IMR-90 (cell line): ENCODE data around the gene VPS13C.

Experiments
- BHLHE40 ChIP-seq: fragments of 150-350 bp; IDR thresholded peaks from 2 replicates; pipeline ENCODE4 v1.6.1; 2016; ENCODE audit warnings: mild to moderate bottlenecking, low read depth, low read length
- CEBPB ChIP-seq: IDR thresholded peaks from 2 replicates; pipeline ENCODE4 v1.6.1; 2012; ENCODE audit warnings: low read depth, low read length, improper control_type of control experiment
- CTCF ChIP-seq: conservative IDR thresholded peaks from 2 replicates; pipeline ENCODE4 v1.5.1; 2012; ENCODE audit warnings: mild to moderate bottlenecking, low read depth, low read length, improper control_type of control experiment
- MAFK ChIP-seq: IDR thresholded peaks from 2 replicates; pipeline ENCODE4 v1.6.1; 2012; ENCODE audit warnings: low read depth, low read length, improper control_type of control experiment
- POLR2A ChIP-seq: IDR thresholded peaks from 2 replicates; pipeline ENCODE4 v1.6.1; 2012; ENCODE audit warnings: mild to moderate bottlenecking, low read depth, low read length
- RAD21 ChIP-seq: IDR thresholded peaks from 2 replicates; pipeline ENCODE4 v1.6.1; 2012; ENCODE audit warnings: low read length, improper control_type of control experiment
- RCOR1 ChIP-seq: IDR thresholded peaks from 2 replicates; pipeline ENCODE4 v1.6.1; 2012; ENCODE audit warnings: mild to moderate bottlenecking, low read length, improper control_type of control experiment; ENCODE audit not compliant: insufficient replicate concordance
- RFX5 ChIP-seq: IDR thresholded peaks from 2 replicates; pipeline ENCODE4 v1.8.0; 2012; ENCODE audit warnings: low read depth, mild to moderate bottlenecking, low read length, moderate library complexity
- USF2 ChIP-seq: fragments of 150-350 bp; IDR thresholded peaks from 2 replicates; pipeline ENCODE4 v1.6.1; 2017; ENCODE audit warnings: mild to moderate bottlenecking, antibody characterized with exemption, low read length, low read depth

GRCh38 chr15:61827131-61827530 is 233.1 kb downstream of the VPS13C start:
- no peak for TF ChIP-seq CTCF
- no peak for TF ChIP-seq CEBPB
- TF ChIP-seq RAD21: no peak
- no peak for TF ChIP-seq USF2
- no peak for TF ChIP-seq RFX5
- no peak for TF ChIP-seq BHLHE40
- no peak for TF ChIP-seq POLR2A
- TF ChIP-seq RCOR1: no peak
- no peak for TF ChIP-seq MAFK
